ENCODE data around the gene SMYD1.

SMYD1 gene

DNA sequence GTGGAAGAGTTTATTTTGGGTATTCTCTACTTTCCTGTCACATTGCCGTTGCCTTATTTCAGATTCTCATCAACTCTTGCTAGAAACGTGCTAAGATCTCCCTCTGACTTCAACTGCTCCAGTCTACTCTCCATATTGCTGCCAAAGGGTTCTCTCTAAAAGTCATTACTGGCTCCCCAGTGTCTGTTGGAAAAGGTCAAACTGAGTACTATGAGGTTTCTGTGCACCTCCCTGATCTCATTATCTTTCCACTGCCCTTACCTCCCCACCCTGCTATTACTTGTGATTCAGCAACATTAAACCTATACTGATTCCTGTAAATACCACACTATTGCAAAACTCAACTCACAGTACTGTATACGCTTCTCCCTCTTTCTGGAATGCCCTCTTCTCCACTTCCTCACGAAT is 10.2 kb upstream of the SMYD1 start:
- no peak for DNase-seq

DNA sequence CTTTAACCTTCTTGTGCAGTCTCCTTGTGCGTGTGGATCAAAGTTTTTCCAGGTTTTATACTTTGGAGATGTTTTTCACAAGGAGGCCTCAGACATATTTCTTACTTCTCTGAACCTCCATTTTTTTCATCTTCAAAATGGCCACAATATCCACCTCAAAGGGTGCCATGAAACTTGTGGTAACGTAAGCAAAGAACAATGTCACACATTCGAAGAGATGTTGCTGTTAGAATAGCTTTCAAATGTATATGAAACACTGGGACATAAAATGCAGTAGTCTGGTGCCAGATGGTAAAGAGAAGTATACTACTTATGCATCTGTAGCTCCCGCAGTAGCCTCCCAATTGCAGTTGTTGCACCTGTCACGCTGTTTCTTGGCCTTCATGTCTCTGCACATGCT is 9.4 kb upstream of the SMYD1 start:
- DNase-seq: no peak

DNA sequence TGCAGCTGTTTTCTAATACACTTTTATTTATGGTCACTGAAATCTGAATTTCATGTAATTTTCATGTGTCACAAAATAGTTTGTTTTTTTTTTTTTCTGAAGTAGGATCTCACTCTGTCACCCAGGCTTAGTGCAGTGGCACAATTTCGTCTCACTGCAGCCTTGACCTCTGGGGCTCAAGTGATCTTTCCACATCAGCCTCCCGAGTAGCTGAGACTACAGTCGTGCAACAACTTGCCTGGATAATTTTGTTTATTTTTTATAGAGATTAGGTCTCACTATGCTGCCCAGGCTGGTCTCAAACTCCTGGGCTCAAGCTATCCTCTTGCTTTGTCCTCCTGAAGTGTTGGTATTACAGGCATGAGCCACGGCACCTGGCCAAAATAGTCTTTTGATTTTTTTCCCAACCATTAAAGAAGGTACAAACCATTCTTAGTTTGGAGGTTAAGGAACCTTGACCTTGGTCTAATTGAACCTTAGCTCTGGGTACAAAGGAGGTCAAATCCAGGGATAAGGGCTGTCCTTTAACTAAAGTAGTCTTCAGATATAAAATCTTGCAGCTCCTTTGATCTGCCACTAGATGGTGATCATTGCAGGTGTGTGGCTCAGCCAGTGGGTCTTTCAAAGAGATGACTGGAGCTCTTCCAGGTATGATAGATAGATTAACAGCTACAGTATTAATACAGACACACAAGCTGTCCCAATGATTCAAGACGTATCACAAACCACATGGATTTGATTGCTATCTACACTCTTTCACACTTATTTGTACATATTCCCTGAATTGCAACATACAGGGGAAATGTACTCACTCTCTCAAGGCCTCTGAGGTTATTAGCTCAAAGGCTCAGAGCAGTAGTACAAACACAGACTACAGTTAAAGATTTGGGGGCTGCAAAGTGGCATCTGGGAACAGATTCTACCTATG is 7.4 kb upstream of the SMYD1 start:
- peak in 3 of 4 experiments; percentile 43 to 69 (median 47) for DNase-seq

DNA sequence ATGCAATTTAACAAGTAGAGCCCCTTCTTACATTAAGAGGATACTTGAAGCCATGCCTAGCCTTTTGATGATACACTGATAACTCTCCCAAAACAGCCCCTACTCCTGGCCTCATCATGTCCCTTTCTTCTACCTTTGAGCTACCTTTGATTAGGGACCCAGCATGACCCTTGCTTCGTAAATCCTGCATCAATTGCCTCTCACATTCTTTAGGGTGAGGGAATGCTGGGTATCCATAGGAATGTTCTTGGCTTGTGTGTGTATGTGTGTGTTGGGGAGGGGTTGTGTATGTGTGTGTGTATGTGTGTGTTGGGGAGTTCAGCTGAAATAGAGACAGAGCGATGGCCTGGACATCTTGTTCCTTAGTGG is 6.7 kb upstream of the SMYD1 start:
- no peak for DNase-seq

DNA sequence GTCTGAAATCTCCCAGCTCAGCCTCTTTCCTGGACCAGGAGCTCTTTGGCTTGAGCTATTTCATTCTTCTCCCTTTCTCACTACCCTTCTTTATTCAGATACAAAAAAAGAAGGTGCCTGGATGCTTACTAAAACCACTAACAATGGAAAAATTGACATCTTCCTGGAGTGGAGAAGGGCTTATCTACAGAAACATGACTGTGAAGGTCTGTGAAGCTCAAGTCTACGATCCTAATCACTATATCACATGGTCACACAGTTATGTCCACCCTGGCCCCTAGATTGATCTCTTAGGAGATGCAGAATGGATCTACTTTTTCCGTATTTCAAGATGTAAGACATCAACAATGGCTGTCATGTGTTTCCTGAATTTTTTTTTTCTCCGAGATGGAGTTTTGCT is 6.3 kb upstream of the SMYD1 start:
- no peak for DNase-seq

DNA sequence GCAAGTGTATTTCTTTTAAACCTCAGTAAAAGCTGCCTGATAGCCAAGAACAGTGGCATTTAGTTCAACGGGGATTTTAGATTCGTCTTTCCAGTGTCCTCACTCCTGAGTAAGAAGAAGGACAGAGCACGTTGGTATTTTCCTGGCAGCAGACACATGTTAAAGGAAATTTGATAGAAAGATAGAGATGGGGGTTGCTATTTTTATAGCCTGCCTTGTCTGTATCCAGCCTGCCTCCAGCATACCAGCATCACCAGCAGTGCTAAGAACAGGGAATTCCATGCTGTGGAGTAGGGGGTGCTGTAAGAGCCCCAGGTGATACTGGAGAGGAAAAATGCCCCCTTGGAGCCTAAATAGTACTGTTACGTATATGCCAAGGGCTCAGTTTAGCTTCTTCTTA is 1.1 kb upstream of the SMYD1 start:
- DNase-seq: no peak

DNA sequence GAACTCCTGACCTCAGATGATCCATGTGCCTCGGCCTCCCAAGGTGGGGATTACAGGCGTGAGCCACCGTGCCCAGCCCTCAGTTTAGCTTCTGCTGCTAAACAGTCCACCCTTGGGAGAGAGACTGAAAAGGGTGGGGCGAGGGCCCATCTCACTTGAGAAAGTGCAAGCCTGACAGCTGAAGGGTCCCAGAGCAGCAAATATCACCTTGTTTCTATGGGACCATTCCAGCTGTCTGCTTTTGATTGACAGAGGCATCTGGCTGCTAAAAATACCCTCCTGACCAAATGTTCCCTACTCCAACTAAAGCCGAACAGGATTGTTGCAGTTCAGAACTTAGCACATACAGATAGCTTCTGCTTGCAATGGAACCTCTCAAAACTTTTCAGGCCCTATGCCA is 436 bp upstream of the SMYD1 start:
- no peak for DNase-seq

DNA sequence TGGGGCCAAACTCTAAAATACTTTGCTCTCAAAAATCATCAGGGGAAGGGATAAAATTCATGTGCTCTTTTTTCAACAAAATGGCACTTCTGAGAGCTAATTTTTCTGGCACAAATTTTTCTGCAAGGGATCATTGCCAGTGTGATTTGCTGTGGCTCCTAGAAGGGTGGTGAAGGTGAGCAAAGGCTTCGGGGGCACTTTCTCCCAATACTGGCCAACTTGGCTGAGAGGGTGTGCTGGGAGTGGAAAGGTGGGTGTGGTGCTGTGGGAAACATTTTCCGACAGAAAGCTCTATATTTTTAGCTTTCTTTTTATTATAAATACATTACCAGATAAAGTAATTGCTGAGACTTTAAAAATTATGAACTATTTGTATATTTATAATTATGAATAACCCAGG is 419 bp downstream of the SMYD1 start:
- DNase-seq: no peak

DNA sequence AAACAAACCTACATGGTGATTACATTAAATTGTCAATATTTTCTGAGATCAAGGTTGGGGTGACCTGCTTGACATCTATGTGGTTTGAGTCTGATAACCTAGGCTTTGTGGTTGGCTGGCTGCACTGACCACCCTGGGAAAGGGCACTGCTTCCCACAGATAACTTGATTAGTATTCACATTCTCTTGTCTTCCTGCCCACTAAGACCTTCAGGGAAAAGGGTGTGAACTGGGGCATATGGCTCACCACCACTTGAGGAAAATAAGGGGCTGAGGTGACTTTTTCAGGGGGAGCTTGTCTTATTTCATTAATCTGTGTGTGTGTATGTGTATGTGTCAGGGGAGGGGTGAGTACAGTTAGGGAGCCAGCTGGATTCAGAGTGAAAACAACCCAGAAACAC is 1.5 kb downstream of the SMYD1 start:
- no peak for DNase-seq

DNA sequence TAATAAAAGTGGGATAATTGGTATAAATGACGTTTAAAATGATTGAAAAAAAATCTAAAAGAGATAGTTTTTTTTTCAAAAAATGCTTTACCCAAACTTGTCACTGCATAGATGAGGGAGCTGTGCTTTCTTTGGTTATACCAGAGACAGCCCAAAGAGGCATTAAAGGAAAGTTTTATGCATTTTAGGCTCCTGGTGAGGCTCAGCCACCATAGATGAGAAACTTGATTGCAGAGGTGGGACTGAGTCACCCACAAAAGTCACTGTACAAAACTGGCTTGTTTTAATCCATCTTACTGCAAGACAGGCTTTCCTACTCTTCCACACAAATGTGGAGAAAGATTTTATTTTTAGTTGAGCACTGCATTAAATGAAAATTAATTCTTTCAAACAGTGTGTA is 2.4 kb downstream of the SMYD1 start:
- DNase-seq: no peak

DNA sequence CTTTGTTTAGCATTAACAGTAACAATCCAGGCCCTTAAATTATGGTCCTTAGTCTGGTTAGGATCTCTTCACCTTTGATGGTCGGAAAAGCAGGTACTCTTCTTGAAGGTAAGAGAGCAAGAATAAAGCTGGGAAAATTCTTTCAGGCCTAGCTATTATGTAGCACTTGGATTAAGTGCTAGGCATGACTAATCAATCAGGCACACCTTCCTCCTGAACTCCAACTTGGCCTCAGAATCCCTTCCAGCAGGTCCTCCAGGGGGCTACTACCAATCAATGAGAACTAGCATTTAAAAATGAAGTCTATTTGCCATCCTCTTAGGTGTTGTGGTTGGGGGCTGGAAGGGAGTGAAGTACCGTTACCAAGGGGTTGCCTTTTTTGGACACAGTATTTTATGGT is 3.7 kb downstream of the SMYD1 start:
- DNase-seq: no peak

DNA sequence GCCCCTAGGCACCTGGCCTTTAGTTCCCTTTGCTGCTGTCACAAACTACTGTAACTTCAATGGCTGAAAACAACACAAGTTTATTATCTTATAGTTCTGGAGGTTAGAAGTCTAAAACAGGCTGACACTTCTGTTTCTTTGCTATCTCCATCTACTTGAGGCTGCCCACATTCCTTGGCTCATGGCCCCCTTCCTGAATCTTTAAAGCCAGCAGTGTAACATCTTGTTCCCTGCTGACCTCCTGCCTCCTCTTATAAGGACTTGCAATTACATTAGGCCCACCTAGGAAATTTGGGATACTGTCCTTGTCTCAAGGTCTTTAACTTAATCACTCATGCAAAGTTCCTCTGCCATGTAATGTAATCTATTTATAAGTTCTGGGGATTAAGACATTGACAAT is 6.5 kb downstream of the SMYD1 start:
- DNase-seq: no peak

DNA sequence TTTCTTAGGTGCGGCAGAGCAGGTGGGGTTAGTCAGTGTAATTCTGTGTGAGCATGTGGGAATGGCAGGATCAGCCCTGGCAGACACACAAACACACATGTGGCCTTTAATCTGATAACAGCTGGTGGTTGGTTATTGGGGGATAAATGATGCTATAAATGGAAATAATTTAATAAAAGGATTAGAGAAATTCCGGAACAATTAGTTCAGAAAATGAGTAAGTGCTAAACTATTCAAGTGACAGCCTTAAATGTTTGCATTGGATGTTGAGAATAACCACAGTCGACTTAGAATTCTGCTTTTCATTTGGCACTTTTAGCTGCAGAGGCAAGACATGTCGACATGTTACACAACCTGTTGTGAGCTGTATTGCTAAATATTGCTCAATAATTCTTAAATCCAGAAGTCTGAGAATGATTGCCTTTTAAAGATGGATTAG is 7.2 kb downstream of the SMYD1 start:
- DNase-seq: peak in 3 of 4 experiments; percentile 10 to 52 (median 50)

DNA sequence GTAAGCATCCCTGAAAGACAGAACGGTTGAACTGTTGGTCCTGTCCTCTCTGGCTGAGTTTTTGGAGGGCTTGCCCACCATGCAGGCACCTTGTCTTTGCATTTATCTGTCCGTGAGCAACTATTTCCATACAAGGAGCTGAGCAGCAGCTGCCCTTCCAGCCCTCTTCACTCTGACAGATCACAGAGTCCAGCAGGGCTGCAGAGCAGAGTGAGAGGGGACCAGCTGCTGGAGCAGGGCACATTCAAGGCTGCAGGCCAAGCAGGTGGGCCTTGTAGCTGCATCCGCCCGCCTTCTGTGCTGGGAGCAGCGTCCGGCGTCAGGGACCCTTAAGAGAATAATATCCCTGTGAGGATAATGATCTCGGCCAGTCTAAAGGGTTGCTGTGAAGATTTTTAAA is 9.5 kb downstream of the SMYD1 start:
- DNase-seq: no peak

DNA sequence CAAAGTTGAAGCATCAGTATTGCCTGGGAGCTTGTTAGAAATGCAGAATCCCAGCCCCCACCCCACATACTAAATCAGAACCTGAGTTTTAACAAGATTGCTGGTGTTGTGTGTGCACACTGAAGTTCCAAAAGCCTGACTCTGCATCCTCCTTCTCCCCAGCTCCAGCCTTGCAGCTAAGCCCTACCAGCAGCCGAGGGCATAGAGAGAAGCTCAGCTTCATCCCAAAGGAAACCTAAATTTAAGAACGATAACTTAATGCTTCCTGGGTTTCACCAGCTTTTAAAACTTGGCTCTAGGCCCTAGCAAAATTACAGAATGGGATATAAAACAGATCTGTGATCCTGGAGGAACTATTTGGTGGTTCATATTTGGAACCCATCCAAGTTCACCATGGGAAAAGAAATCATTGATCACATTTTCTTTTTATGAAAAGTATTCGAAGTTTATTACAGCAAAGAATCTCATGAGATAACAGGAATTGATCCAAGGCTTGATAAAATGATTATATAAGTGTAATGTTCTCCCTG is 11.1 kb downstream of the SMYD1 start:
- DNase-seq: no peak

DNA sequence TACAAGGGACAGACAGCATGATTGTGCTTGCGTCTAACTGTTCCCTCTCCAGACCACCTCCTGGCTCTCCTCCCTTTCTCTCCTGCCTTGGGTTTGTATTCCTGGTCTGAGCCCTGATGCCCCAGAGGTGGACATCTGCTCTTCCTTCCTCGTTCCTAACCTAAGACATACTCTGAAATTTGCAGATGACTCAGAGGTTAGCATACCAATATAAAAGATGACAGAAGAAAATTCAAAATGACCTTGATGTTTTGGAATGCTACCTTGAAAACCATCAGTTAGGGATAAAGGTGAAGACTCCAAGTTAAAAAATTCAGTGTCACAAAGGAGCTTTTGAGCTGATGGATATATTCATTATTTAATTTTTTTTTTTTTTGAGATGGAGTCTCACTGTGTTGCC is 12.9 kb downstream of the SMYD1 start:
- DNase-seq: no peak

DNA sequence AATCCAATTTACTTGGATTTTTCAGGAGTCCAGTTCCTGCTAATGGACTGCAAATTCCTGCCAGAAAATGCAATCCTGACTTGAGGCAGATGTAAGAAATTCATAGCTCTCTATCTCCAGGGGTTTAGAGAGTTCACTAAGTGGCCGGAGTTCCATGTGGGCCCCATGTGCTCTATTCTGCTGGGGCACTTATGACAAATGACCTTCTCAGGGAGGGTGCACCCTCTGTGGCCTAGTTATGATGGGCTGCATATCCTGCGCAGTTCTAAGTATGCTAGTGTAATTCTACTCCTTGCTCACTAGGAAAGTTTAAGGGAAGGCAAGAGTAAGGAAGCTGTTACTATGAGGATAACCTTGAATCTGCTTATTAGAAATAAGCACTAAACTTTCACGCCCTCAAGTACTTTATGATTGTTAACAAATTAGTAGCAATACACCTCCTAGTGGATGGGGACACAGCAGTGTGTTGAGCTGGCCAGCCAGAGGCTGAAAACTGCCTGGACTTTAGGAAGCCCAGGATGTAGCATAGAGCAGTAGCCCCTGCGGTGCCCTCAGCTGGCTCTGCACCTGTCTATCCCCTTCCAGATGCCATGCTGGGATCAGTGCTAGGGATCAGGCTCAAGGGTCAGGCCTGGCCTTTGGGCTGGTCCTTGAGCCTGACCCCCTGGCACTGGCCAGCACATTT is 14.4 kb downstream of the SMYD1 start:
- DNase-seq: no peak

DNA sequence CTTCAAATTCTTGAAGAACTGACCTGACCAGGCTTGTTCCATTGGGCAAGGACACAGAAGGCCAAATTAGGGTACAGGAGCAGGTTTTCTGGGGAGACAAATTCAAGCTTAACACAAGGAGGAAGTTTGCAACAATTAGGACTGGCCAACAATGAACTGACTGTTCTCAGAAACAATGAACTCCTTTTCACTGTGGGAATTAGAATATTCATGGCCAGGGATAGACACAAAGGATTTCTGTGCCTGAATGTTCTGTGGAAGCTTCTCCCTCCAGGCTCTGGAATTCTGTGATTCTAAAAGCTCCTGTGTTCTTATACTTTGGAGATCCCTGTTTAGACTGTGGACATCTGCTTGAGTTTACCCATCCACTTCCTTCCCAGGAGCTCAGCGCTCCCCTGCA is 15.2 kb downstream of the SMYD1 start:
- DNase-seq: no peak

DNA sequence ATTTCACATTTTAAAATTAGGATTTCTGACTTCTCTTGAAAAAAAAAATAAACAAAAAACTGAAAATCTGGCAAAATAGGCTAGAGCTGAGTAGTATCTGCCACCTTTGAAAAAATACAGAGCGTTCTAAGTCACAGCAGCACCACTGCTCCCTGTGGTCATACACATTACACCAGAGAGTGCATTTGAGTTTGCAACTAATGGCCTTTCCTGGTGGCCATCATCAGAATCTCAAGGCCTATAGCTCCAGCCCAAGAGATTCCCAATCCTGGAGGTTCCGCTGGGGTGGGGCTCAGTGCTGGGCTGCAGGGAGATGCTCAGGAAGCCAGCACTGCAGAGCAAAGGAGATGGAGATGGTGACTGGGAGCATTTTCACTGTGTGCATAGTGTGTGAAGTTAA is 17.5 kb downstream of the SMYD1 start:
- DNase-seq: no peak

DNA sequence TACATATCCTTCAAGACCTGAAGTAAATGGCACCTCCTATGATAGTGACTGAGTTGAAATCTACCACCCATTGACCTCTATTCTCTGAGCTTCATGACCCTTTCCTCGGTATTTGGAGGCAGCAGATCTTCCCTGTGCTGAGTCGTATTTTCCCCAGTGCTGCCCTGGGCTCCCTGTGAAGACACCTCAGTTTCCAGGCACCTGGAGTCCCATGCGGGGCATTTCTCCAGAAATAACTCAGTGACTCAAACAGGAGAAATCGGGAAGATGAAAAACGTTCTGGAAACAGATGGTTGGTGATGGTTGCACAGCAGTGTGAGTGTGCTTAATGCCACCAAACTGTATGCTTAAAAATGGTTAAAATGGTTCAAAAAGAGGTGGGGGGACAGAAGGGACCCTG is 18.0 kb downstream of the SMYD1 start:
- no peak for DNase-seq

DNA sequence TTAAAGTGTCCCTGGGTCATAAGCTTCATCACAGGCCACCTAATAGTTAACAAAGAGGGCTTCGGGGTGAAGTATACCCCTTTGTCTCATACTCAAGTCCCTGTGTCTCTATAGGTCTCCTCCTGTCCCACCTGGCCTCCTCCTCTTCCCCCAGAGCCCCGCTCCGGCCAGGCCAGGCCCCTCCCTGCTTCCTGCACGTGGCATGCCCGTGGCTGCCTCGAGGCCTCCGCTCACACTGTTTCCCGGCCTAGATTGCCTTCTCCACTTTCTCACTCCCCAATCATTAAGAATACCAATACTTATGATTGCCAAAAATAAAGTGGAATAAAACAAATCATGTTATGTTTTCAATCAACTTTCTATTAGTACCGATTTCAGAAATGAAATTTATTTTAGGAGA is 18.8 kb downstream of the SMYD1 start:
- no peak for DNase-seq

DNA sequence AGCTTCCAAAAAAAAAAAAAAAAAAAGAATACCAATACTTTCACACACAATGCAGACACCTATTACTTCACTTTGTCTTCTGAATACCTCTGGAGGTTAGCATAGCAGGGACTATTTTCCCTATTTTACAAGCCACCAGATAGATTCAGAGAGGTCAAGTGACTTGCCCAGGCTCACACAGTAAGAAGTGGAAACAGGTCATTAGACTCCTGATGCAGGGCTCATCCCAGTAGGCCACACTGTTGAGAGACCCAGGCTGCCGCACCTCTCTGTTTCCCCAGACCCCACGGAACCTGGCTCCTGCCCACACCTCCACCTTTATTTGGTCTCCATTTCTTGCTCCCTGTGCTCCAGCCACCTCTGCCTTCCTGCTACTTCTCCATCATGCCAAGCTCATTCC is 19.4 kb downstream of the SMYD1 start:
- no peak for DNase-seq

DNA sequence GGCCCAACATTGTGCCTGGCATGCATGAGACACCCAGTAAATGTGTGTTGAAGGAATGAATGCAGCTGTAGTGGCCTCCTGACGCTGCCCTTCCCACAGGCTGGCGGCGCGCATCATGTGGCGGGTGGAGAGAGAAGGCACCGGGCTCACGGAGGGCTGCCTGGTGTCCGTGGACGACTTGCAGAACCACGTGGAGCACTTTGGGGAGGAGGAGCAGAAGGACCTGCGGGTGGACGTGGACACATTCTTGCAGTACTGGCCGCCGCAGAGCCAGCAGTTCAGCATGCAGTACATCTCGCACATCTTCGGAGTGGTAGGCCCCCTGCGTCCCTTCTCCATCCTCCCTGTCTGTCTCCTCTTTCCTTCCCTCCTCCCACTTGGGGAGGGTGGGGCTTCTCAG is 20.1 kb downstream of the SMYD1 start:
- DNase-seq: no peak

DNA sequence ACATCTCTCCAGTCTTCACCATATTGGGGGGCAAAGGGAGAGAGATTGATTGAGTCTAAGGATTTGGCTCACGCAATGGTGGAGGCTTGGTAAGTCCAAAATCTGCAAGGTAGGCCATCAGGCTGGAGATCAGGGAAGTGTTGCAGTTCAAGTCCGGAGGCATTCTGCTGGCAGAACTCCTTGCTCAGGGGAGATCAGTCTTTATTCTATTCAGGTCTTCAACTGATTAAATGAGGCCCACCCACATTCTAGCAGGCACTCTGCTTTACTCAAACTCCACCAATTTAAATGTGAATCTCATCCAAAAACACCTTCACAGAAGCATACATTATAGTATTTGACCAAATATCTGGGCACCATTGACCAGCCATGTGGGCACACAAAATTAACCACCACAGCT is 21.4 kb downstream of the SMYD1 start:
- DNase-seq: no peak

All from suppressor macrophage (primary cell).